Ishikawa (cell line): Measurements from ENCODE around the gene RESF1.

Experiments
- CEBPB ChIP-seq: IDR thresholded peaks from 2 replicates; pipeline ENCODE4 v1.6.1; 2012
- CREB1 ChIP-seq: IDR thresholded peaks from 2 replicates; pipeline ENCODE4 v1.6.1; 2012; ENCODE audit warnings: low read depth
- EGR1 ChIP-seq: IDR thresholded peaks from 2 replicates; pipeline ENCODE4 v1.6.1; 2012
- EP300 ChIP-seq: IDR thresholded peaks from 2 replicates; pipeline ENCODE4 v1.6.1; 2012; ENCODE audit warnings: borderline replicate concordance
- FOXM1 ChIP-seq: IDR thresholded peaks from 2 replicates; pipeline ENCODE4 v1.6.1; 2012; ENCODE audit warnings: low read depth, borderline replicate concordance
- NFIC ChIP-seq: IDR thresholded peaks from 2 replicates; pipeline ENCODE4 v1.6.1; 2012
- RAD21 ChIP-seq: IDR thresholded peaks from 2 replicates; pipeline ENCODE4 v1.6.1; 2012; ENCODE audit warnings: low read depth
- REST ChIP-seq: IDR thresholded peaks from 2 replicates; pipeline ENCODE4 v1.6.1; 2012; ENCODE audit warnings: low read depth, mild to moderate bottlenecking
- TAF1 ChIP-seq: IDR thresholded peaks from 2 replicates; pipeline ENCODE4 v1.6.1; 2012; ENCODE audit warnings: low read depth, mild to moderate bottlenecking
- TCF12 ChIP-seq: IDR thresholded peaks from 2 replicates; pipeline ENCODE4 v1.6.1; 2012; ENCODE audit warnings: low read depth
- TEAD4 ChIP-seq: IDR thresholded peaks from 2 replicates; pipeline ENCODE4 v1.6.1; 2012
- YY1 ChIP-seq: IDR thresholded peaks from 2 replicates; pipeline ENCODE4 v1.6.1; 2012; ENCODE audit warnings: low read depth
- ZBTB7A ChIP-seq: IDR thresholded peaks from 2 replicates; pipeline ENCODE4 v1.6.1; 2012; ENCODE audit warnings: low read depth
- TF ChIP-seq, protein P1 (sequence below): IDR thresholded peaks from 2 replicates; pipeline ENCODE4 v1.6.1; 2012
- TF ChIP-seq, protein P2 (sequence below): IDR thresholded peaks from 2 replicates; pipeline ENCODE4 v1.6.1; 2012

Gene RESF1

GRCh38 chr12:31999692-32000091, 40.5 kb downstream of the RESF1 start:
- TF ChIP-seq CREB1 (no peak), REST (no peak), RAD21 (no peak), TEAD4 (no peak), TAF1 (no peak), NFIC (no peak), ZBTB7A (no peak), EGR1 (no peak), TCF12 (no peak), FOXM1 (no peak), YY1 (no peak), CEBPB (no peak), EP300 (no peak)
- TF ChIP-seq, protein P1, sequence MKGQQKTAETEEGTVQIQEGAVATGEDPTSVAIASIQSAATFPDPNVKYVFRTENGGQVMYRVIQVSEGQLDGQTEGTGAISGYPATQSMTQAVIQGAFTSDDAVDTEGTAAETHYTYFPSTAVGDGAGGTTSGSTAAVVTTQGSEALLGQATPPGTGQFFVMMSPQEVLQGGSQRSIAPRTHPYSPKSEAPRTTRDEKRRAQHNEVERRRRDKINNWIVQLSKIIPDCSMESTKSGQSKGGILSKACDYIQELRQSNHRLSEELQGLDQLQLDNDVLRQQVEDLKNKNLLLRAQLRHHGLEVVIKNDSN, result no peak
- TF ChIP-seq, protein P2, sequence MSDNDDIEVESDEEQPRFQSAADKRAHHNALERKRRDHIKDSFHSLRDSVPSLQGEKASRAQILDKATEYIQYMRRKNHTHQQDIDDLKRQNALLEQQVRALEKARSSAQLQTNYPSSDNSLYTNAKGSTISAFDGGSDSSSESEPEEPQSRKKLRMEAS, result no peak

DNA sequence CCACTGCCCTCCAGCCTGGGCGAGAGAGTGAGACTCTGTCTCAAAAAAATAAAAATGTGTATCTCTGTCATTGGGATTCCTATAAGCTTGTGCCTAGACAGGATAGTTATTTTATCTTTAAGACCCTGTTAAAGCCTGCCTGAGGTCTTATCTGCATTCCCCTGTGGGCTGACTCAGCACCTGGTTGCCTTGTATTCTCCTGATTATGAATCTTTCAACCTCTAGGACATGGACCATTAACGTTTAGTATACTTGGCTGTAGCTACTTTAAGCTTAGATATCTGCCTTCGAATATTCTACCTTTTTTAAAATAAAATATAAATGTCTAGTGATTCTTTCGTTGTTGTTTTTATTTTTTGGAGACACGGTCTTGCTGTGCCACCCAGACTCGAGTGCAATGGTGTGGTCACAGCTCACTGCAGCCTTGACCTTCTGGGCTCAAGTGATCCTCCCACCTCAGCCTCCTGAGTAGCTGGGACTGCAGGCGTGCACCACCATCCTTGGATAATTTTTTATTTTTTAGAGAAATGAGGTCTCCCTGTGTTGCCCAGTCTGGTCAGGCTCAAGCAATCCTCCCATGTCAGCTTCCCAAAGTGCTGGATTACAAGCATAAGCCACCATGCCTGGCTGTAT, 41.3 kb downstream of the RESF1 start:
- TF ChIP-seq NFIC, result no peak
- no peak for TF ChIP-seq TCF12
- TF ChIP-seq, protein P1, result no peak
- no peak for TF ChIP-seq EP300
- TF ChIP-seq YY1, result no peak
- TF ChIP-seq TAF1, result no peak
- no peak for TF ChIP-seq RAD21
- no peak for TF ChIP-seq CREB1
- TF ChIP-seq FOXM1, result no peak
- TF ChIP-seq, protein P2, result no peak
- TF ChIP-seq REST, result no peak
- no peak for TF ChIP-seq ZBTB7A
- no peak for TF ChIP-seq TEAD4
- no peak for TF ChIP-seq CEBPB
- TF ChIP-seq EGR1, result no peak

GRCh38 chr12:32002848-32003493, 43.8 kb downstream of the RESF1 start:
- TF ChIP-seq FOXM1, result no peak
- TF ChIP-seq, protein P1, result no peak
- TF ChIP-seq CREB1, result no peak
- TF ChIP-seq NFIC, result no peak
- no peak for TF ChIP-seq RAD21
- no peak for TF ChIP-seq EP300
- TF ChIP-seq EGR1, result no peak
- no peak for TF ChIP-seq ZBTB7A
- TF ChIP-seq TCF12, result no peak
- TF ChIP-seq, protein P2, result no peak
- TF ChIP-seq CEBPB, result no peak

GRCh38 chr12:32003654-32004053, 44.4 kb downstream of the RESF1 start:
- TF ChIP-seq EGR1 (no peak), FOXM1 (no peak), NFIC (no peak)
- TF ChIP-seq, protein P2, result no peak

DNA sequence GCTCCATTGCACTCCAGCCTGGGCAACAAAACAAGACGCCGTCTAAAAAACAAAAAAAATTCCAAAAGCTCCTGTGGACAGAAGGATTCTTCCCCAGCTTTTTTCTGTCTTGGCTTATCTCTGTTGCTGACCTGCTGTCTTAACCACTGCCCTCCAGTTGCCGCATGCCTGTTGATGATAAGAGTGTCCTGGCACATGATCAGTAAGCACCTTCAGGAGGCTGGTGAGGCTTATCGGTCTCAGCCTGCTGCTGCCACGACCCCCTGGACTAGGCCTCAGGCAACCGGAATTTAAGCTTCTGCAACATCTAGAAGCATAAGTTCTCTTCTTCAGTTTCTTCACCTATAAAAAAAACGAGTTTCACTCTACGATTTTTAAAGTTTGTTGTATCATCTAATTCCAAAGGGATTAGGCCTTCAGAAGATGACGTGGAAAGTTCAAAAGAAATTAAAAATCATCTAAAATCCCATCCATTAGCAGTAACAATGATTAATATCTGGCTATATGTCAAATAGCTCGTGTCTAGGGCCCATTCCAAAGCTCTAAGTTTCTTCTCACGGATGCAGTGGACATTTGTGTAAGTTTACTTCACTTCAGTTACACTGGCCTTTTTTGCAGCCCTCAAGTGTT, 46.4 kb downstream of the RESF1 start:
- TF ChIP-seq RAD21, result no peak
- TF ChIP-seq TAF1, result no peak
- no peak for TF ChIP-seq YY1
- no peak for TF ChIP-seq REST
- TF ChIP-seq, protein P2, result no peak
- TF ChIP-seq TEAD4, result no peak
- TF ChIP-seq, protein P1, result no peak
- TF ChIP-seq CREB1, result no peak
- TF ChIP-seq CEBPB, result no peak
- no peak for TF ChIP-seq NFIC
- TF ChIP-seq EGR1, result no peak
- no peak for TF ChIP-seq TCF12
